ENCODE measurements around the gene TSPAN11.

DNA sequence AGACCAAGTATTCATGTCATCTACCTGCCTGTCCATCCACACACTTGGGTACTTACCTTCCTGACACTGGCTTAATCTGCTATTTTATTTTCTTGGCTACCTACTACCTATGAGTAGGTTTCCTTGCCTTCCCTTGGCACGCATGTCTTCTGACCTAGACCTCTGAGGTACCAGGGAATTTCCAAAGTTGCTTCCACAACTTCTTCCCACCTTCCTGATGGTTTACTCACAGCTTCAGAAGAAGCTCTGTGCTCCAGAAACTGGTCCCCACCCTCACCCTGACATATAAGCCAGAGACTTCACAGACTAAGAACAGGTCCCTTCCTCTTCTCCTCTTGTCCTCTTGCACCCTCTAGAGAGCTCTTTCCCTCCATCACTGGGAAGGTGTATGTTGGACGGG, 111.4 kb downstream of the TSPAN11 start:
- TF ChIP-seq EZH2 (IDR thresholded peaks at IDR 0.05; ENCODE audit: insufficient read depth, poor library complexity, severe bottlenecking) (no peak), EZH2phosphoT487 (IDR thresholded peaks at IDR 0.05; ENCODE audit: insufficient read depth, low read depth) (no peak)
